ENCODE measurements around the gene TNFRSF18.

DNA sequence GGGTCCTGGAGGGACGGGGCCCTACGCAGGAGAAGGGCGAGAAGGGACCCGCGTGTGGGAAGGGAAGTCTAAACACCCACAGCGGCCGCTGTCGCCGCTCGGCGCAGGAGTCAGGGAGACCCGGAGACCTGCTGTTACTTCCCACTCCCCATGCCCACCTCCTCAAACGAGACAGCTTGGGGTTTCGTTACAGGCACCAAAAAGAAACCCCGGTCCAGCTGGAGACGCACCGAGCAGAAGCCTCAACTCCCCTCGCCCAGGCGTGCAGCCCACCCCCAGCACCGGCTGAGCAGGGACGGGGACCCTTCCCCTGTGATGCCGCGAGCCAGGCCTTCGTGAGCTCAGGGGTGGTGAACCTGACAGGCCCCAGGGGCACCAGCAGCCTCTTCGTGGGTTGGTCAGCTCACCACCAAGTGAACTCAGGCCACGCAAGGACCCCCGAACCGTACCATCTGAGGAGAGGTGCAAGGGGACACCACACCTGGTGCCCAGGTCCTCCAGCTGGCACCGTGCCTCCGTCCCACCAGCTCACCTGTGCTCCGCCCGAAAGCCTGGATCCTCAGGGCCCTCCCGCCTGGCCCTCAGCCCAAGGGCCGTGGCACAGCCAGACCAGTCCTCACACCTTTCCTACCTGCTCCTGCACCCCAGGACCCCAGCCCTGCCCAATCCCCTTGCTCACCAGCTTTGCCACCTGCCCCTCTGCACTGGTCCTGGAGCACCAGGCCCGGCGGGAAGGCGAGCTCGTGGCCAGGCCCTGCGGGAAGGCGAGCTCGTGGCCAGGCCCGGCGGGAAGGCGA, 20.4 kb upstream of the TNFRSF18 start:
- TF ChIP-seq, protein P1, sequence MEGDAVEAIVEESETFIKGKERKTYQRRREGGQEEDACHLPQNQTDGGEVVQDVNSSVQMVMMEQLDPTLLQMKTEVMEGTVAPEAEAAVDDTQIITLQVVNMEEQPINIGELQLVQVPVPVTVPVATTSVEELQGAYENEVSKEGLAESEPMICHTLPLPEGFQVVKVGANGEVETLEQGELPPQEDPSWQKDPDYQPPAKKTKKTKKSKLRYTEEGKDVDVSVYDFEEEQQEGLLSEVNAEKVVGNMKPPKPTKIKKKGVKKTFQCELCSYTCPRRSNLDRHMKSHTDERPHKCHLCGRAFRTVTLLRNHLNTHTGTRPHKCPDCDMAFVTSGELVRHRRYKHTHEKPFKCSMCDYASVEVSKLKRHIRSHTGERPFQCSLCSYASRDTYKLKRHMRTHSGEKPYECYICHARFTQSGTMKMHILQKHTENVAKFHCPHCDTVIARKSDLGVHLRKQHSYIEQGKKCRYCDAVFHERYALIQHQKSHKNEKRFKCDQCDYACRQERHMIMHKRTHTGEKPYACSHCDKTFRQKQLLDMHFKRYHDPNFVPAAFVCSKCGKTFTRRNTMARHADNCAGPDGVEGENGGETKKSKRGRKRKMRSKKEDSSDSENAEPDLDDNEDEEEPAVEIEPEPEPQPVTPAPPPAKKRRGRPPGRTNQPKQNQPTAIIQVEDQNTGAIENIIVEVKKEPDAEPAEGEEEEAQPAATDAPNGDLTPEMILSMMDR (conservative IDR thresholded peaks at IDR 0.05; ENCODE audit: low read length) = no peak
- no peak for TF ChIP-seq EZH2phosphoT487 (IDR thresholded peaks at IDR 0.05; ENCODE audit: borderline replicate concordance, low read depth, low read length)

All from OCI-LY7 (cell line).